HG03039 (cell line): Measurements from ENCODE around the gene TTLL12.

Experiments used
- ATAC-seq: cut with Tn5 transposase; IDR thresholded peaks from one replicate; pipeline ENCODE4 v1.9.1; 2021; ENCODE audit warnings: mild to moderate bottlenecking, moderate library complexity; ENCODE audit not compliant: unreplicated experiment

The TTLL12 gene

DNA sequence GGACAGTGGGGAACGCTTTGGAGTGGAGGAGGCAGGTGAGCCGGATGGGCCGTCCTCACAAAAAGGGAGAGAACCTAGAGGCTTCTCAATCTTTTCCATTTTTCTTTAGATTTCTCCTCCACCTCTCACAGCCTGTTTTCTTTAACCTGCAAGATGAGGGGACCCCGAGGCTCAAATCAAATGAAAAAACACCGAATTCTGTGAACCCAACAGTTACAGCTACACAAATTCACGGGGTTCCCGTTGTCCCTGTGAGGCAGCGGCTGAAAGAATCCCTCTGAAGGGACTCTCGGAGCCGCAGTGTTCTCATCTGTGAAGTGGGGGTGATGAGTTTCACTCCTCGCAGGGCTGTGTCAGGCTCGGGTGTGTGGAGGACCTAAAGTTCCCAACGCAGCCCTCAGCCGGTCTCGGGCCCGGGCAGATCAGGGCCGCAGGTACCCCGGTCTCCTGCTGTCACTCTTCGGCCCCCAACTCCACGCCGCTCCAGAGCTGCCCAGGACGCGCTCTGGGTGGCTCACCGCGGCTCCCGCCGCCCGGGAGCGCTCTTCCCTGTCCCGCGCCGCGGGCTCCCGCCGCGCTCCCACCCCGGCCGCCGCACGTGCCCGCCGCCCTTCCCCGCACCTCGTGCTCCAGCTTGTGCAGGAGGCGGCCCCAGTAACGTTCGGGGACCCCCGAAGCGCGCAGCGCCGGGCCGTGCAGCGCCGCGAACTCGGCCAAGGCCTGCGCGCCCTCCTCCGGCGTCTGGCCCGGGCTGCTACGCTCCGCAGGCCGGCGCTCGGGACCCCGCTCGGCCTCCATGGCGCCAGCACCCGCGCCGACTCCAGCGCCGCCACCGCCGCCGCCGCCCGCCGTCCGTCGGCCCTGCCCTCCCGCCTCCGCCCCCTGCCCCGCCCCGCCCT is at the start of gene TTLL12:
Gene TTLL12, minus strand, starts transcription at position 863 of the 899 bp plus-strand sequence. Its CDS starts 65 bp downstream, at position 798.
- ATAC-seq = peak; percentile 60

DNA sequence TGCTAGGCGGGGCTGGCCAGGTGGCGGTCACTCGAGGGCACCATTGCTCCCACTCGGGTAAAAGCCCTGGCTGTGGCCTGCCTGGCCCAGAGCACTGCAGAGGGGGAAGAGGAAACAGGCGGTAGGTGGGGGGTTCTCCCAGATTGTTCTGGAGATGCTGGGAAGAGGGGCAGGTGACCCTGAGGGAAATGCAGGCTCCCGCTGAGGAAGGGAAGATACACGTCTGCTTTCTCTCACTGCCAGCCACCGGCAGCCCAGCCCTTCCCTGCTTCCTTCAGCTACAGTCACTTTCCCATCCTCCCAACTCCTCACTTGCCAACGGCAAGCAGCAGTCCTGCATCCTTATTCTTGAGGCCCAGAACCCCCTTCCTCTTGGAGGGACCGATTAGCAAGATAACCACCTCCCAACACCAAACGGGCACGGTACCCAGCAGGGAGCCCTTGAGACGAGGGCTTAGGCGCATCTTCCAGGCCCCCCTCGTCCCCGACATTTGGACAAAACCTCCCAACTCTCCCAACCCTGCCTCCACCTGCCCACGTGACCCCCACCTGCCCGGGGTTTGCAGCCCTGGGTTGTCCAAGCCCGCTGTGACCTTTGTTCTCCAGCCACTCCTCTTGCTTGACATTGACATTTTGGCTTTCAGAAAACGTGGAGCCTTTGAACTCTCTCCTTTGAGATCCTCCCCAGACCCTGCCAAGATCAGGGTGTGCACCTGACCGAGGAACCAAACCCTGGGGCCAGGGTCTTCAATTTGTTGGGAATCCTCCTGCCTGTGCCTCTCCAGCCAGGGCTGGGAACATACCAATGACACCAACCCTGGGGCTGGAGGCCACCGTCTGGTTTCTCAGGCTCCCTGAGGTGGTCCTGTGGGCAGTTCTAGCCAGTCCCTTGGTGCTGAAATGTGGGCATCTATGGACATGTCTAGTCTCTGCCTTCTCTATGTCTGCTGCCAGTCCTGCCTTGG is 48.8 kb upstream of the TTLL12 start:
- ATAC-seq = no peak

DNA sequence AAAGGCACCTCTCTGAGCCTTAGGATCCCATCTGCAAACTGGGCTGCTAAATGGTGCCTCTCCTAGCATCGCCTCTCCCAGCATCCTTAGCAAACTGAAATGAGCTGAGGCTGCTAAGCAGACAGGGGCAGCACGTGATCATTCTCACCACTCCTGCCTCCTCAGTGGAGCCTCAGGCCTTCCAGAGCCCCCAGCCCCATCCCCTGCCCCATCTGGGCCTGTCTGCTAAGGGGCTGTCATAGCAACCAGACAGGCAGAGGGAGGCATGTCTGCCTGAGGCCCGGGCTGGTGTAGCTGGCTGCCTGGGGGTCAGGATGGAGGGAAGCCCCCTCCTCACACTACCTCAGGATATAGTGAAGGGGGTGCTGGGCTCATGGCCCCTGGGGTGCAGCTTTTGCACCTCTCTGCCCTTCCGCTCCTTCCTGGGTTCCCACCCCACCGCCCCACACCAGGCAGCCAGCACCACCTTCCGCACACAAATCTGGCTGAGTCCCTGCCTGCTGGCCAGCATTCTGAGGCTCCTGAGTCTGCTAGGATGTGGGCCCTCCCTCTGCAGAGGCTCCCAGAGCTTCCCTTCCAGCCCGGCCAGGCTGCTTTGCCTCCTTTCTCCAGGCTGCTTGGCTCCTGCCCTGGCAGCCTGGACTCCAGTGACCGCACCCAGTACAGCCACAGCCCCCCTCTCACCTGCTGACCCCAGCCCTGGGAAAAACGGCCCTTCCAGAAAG is 47.5 kb upstream of the TTLL12 start:
- ATAC-seq = no peak

DNA sequence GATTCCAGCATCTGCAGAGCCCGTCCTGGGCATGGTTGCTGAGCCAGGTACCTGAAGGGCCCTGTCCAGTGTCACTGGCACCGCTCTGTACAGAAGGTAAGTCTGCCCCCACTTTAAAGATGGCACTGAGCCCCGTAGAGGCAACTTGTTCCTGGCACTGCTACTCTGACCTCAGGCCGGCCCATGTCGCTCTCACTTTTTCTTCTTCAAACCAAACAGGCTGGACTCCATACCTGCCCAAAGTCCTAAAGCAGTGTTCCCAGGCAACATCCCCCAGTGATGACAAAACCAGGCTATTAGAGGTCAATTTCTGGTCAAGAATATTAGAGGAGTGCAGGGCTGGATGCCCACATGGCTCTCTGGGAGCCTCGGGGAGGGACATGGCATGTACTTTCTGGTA is 46.6 kb upstream of the TTLL12 start:
- no peak for ATAC-seq

DNA sequence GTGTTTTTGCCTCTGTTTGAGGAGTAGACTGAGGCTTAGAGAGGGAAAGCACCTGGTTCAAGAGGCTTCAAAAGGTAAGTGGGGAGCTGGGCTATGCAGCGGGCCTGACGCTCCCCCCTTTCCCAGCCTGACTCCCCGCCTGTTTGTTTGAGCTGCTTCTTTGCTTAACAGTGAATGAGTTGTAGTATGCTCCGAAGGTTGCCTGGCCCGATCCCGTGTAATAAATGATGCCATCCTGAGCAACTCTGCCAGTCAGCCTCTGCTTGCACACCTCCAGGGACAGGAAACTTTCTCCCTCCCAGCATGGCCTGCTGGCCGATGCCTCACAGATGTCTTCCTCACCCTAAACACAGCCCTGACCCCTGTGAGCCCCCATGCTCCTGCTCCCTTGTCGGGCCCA is 45.5 kb upstream of the TTLL12 start:
- no peak for ATAC-seq

DNA sequence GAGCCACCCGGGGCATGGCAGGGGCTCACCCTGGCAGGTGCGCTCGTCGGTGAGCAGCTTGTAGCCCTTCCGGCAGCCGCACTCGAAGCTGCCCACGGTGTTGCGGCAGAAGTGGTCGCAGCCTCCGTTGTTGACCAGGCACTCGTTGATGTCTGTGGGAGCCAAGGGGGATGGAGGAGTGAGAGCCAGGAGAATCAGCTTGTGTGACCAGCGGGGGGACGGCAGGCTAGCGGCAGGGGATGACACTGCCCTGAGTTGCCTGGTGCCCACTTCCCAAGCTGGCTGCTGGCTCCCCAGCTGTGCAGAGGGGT is 44.7 kb upstream of the TTLL12 start:
- ATAC-seq = no peak

DNA sequence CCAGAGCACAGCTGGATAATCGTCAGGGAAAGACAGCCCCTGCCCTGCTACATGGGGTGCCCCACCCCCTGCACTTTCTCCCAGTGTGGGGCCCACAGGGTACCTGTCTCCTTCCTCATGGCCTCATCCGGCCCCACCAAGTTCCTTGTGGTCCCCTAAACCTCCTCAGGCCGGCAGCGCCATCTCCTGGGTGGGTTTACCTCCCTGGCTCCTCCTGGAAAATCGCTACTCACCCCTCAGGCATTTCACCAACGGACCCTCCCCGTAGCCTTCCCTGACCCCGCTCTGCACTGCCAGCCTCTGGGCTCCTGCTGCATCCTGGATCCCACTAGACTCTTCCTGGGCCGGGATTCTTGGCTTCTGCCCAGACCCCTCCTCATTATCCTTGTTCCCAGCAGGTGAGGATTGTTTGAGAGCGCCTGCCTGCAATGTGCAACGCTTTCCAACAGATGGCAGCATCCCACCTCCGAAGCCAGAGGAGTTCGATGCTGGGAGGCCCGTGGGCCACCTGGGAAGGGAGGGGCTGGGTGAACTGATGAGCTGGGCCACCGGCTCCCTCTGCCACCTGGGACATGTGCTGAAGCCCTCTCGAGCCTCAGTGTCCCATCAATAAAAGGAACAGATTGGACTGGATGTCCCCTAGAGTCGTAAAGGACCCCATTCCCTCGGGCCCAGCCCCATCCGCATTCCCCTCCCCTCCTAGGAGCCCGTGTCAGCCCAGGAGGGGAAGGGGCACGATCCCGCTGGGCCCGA is 44.2 kb upstream of the TTLL12 start:
- ATAC-seq = no peak

DNA sequence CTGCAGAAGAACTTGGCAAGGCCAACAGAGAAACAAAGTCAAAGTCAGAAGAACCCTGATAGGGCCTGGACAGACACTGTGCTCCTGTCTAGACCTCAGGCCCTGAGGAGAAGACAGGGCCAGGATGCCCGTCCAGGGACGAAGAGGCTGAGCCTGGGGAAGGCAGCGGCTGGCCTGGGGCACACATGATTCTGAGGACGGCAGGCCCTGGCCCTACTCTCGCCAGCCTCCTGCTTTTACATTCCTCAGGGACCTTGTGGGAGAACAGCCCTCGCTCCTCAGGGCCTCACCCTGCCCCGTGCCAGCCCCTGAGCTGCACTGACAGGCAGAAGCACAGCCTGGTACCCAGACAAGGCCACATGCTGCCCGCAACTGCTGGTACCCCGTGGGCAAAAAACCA is 43.6 kb upstream of the TTLL12 start:
- no peak for ATAC-seq

DNA sequence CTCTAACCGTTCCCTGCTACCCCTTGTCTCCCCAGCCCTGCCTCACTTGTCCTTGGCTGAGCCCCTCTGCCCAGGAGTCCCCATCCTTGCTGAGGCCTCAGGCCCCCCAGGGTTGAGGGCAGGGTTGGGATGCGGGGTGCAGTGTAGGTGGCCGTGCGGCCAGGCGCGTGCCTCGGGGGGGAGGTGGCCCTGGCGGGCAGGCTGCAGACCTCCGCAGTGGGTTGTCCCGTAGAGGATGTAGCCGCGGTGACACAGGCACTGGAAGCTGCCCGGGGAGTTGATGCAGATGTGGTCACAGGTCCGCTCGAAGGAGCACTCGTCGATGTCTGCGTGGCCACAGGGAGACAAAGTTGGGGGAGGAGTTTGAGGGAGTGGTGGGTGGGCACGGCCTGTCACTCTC is 41.9 kb upstream of the TTLL12 start:
- ATAC-seq = no peak

DNA sequence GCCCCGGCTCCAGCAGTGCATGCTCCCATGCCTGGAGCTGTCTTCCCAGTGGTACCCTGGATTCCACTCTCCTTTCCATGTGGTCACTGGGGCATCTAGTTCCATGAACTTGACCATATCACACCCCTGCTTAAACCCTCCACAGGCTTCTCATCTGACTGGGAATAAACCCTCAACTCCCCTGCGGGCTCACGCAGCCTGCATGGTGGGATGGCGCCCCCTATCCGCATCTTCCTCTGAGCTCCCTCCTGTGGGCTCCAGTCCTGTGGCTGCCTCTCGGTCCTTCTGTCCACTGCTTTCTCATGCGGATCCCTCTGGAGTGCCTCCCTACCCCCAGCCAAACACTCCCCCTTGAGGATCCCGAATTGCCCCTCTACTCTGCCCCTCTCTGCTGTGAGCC is 41.4 kb upstream of the TTLL12 start:
- no peak for ATAC-seq

DNA sequence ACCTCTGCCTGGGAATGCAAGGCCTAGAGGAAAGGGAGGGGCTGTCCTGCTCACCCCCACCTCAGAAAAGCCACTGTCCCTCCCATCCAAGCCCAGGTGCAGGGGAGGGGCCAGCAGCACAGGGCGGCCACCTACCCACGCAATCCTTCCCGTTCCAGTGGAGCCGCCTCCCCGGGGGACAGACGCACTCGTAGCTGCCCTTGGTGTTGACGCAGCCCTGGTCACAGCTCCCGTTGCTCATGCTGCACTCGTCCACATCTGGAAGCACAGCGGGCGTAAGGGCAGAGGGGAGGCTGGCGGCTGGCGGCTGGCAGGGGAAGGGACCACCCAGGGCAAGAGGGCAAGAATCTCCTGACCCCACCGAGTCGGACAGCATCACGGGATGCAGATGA is 40.3 kb upstream of the TTLL12 start:
- no peak for ATAC-seq

DNA sequence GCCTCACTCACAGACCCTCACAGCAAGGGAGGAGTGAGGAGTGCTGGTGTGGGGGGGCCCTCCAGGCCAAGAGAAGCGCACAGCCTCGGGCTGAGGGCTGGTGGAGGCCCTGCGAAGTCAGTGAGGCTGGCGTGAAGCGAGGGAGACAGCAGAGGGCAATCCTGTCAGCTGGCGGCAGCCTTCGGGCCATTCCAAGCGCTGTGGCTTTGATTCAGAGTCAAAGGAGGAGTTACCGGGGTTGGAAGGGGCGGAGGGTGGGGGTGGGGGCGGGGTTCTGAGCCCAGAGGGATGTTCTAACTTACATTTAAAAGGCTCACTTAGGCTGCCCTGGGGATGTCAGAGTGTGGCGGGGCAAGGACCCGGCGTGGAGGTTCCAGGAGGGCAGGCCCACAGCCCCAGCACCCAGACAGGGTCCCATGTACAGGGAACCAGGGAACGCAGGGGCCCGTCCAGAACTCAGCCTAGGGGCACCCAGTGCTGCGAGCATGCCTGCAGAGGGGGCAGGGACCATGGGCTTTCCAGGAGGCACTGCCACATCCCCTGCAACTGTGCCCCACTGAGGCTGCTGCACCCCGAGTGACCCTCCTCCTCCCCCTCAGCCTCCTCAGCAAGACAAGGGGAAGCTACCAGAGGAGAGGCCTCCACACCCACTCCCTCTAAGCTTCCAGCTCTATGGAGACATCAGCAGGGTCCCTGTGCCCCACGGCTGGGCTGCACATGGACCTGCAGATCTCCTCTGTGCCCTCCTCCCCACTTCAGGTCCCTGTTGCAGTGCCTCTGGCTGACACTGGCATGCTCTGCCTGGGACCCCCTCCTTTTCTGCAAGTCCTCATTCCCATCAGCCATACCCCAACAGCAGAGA is 39.7 kb upstream of the TTLL12 start:
- no peak for ATAC-seq

DNA sequence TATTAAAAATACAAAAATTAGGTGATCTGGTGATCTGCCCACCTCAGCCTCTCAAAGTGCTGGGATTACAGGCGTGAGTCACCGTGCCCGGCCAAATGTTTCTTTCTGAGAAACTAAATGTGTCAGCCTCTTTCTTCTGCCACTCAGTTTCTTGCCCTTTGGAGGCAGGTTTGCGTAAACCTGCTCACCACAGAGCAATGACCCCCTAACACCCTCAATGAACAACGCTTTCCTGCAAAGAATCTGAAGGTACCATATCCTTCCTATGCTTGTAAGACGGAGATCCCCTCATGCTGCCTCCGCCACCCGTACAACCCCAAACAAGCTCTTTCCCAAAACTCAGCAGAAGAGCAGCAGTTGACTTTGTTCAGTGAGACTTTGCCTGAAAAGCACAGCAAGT is 38.7 kb upstream of the TTLL12 start:
- no peak for ATAC-seq

DNA sequence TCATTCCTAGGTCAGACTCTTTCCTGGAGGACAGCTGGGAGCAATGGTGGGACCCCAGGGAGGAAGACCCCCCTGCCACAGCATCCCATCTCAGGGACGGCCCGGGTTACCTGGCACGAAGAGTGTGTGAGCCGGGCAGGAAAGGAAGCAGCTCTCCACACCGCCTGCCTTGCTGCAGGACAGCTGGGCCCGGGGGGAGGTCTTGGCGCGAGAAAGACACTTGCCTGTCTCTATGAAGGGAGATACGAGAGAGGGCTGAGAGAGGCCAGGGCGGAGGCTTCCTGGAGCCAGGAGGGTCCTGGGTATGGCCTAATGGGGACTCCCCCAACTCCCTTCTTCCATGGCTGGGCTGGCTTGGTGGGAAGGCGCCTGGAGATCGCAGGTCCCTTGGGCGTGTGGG is 36.1 kb upstream of the TTLL12 start:
- ATAC-seq = no peak

DNA sequence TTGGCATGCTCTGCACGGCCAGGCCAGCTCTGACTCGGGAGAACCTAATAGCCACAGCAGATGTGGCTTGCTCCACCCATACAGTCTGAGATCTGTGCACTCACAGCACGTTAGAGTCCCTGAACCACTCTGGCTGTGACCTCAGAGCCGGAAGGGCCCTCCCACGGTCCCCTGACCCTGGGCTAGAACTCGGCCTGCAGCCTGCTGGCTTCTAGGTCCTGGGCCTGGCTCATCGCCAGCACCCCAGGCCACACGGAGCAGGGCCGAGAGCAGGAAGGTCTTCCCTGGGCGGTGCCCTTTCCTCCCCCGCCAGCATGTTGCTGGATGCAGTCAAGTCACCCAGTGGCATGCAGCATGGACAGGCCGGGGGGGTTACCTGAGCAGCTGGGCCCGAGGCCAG is 35.3 kb upstream of the TTLL12 start:
- ATAC-seq = no peak

DNA sequence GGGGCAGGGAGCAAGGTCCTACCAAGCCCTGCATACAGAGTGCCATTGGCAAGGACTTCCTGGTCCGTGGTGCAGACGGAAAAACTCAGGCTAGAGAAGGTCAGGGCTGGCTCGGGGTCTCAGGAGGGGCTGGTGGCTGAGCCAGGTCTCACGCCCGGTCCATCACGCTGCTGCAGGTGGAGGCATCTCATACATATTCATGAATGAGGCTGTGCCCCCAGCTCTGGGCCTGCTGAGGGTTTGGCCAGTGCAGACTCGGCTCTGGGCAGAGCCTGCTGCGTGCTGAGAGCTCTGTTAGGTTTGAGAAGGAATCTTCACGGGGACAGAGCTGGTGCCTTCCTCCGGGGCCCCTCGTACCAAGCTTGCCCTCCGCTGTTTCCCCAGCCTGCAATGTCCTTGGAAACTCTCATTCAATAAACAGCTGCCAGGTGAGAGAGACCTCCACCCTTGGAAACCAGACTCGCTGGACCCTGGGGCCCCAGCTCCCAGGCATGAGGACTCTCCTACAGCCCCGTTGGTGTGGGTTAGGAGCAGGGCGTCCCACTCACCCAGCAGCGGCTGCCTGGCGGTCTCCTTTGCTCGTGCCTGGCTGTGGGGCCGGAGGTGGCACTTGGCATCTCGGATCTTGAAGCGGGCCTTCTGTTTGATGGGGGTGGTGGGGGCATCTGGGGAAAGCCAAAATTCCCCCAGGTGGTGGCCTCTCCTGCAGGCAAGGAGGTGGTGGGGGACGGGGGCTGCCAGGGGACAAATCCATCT is 33.9 kb upstream of the TTLL12 start:
- no peak for ATAC-seq

DNA sequence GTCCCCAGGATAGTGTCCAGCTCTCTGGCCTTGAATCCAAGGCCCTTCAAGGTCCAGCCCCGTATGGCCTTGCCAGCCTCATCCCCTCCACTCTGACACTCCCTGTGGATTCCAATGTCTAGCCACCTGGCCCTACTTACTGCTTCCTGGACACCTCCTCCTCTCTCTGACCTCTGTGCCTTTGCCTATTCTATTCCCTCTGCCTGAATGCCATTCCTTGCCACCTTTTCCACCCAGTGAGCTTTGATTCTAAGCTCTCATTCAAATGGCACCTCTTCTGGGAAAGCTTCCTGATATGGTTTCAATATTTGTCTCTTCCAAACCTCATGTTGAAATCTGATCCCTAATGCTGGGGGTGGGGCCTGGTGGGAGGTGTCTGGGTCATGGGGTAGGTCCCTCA is 31.9 kb upstream of the TTLL12 start:
- ATAC-seq = no peak

DNA sequence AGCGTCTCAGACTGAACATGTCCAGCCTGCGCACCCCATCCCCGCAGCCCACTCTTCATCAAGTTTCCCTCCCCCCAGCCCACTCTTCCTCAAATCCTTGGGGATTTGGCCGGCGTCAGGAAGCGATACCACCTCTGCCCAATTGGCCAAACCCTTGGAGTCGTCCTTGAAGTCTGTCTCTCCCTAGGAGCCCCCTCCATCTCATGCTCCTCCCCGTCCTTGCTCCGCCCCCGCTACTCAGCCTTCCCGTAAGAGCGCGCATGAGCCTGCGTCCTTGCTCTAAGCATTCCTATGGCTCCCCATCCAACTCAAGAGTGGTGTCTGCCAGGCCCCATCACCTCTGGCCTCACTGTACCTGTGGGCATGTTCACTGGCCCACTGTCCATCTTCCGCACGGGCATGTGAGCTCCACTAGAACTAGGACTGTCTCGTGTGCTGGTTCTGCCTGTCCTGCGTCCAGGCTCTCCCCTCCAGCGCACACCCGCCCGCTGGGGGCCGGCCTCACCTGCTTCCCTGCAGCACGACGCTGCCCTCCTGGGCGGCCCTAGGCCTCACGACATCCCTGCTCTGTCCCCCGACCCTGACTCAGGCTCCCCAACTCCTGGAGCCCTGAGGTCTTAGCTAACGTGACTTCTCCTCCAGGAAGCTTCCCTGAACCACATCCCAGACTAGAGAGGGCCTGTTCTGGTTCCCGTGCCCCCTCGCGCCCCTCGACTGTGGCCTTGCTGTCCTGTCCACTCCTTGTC is 30.5 kb upstream of the TTLL12 start:
- ATAC-seq = no peak
